Dendritic cell treated with granulocyte-macrophage colony-stimulating factor and Interleukin-4, amounts not matched to agents 40 ng/mL and 50 ng/mL, for 4 days (primary cell): ENCODE measurements around the gene VEGFA.
"Not testable (repeated sequence)": the region's sequence is repeated elsewhere in the genome, so short reads cannot be mapped to it uniquely, and the experiment has no call there.

ENCODE experiments used
- H3K27ac Mint-ChIP-seq: one replicate; pipeline ENCODE4 v1.8.0; 2022; ENCODE audit warnings: mild to moderate bottlenecking, mixed read lengths
- H3K27me3 Mint-ChIP-seq: one replicate; pipeline ENCODE4 v1.8.0; 2022; ENCODE audit warnings: mild to moderate bottlenecking, mixed read lengths
- H3K36me3 Mint-ChIP-seq: one replicate; pipeline ENCODE4 v1.8.0; 2022; ENCODE audit warnings: low read depth, mixed read lengths
- H3K4me1 Mint-ChIP-seq: one replicate; pipeline ENCODE4 v1.8.0; 2022; ENCODE audit warnings: low read depth, mixed read lengths
- H3K4me3 Mint-ChIP-seq: one replicate; pipeline ENCODE4 v1.8.0; 2022; ENCODE audit warnings: mild to moderate bottlenecking, moderate library complexity, mixed read lengths
- H3K9me3 Mint-ChIP-seq: one replicate; pipeline ENCODE4 v1.8.0; 2022; ENCODE audit warnings: mixed read lengths
- intact Hi-C: fragments of 100-400 bp; cut with micrococcal nuclease; formaldehyde crosslinking; loops from one replicate; pipeline ENCODE4 v1.15.0; 2022

The VEGFA gene

GRCh38 chr6:43809417-43810305 lies 39.6 kb downstream of the VEGFA start:
- peaks cover 15% of the 10 kb centered on the region for H3K4me1 Mint-ChIP-seq
- H3K9me3 Mint-ChIP-seq = no peaks in the 10 kb centered on the region
- intact Hi-C loops = no loop called here
- no peak overlapping the region for H3K4me3 Mint-ChIP-seq
- H3K36me3 Mint-ChIP-seq = no peaks in the 10 kb centered on the region
- no peak overlapping the region for H3K27ac Mint-ChIP-seq
- peaks cover 12% of the 10 kb centered on the region for H3K27me3 Mint-ChIP-seq

GRCh38 chr6:43810965-43811732 lies 41.1 kb downstream of the VEGFA start:
- H3K27ac Mint-ChIP-seq = no peak overlapping the region
- intact Hi-C loops = no loop called here
- H3K27me3 Mint-ChIP-seq = peaks cover 14% of the 10 kb centered on the region

GRCh38 chr6:43811733-43812099 lies 41.7 kb downstream of the VEGFA start:
- Mint-ChIP-seq H3K4me3 (no peak overlapping the region), H3K4me1 (peaks cover 24% of the 10 kb centered on the region), H3K9me3 (no peaks in the 10 kb centered on the region), H3K27me3 (peaks cover 14% of the 10 kb centered on the region), H3K36me3 (no peaks in the 10 kb centered on the region), H3K27ac (no peak overlapping the region)
- intact Hi-C loops = no loop called here

More at GRCh38 chr6:43810965-43811732, 41.1 kb downstream of the VEGFA start:
- no peak overlapping the region for H3K4me3 Mint-ChIP-seq
- H3K4me1 Mint-ChIP-seq = peaks cover 18% of the 10 kb centered on the region
- H3K36me3 Mint-ChIP-seq = no peaks in the 10 kb centered on the region
- H3K9me3 Mint-ChIP-seq = no peaks in the 10 kb centered on the region

GRCh38 chr6:43812850-43813578 lies 43.0 kb downstream of the VEGFA start:
- Mint-ChIP-seq H3K4me1 (peaks cover 32% of the 10 kb centered on the region), H3K27ac (no peak overlapping the region), H3K4me3 (no peak overlapping the region), H3K27me3 (peaks cover 12% of the 10 kb centered on the region), H3K36me3 (no peaks in the 10 kb centered on the region), H3K9me3 (no peaks in the 10 kb centered on the region)
- intact Hi-C loops = no loop called here

- H3K36me3 Mint-ChIP-seq = no peaks in the 10 kb centered on the region
- no peak overlapping the region for H3K4me3 Mint-ChIP-seq
- no peaks in the 10 kb centered on the region for H3K9me3 Mint-ChIP-seq
- H3K27me3 Mint-ChIP-seq = peaks cover 12% of the 10 kb centered on the region
- H3K27ac Mint-ChIP-seq = no peak overlapping the region
- peaks cover 32% of the 10 kb centered on the region for H3K4me1 Mint-ChIP-seq
- intact Hi-C loops = no loop called here
These were observed 44.1 kb downstream of the VEGFA start for GRCh38 chr6:43814111-43814510.

- Mint-ChIP-seq H3K27ac (no peak overlapping the region), H3K4me1 (peaks cover 32% of the 10 kb centered on the region), H3K9me3 (no peaks in the 10 kb centered on the region), H3K4me3 (no peak overlapping the region), H3K27me3 (peaks cover 12% of the 10 kb centered on the region), H3K36me3 (no peaks in the 10 kb centered on the region)
- intact Hi-C loops = no loop called here
These were observed 44.9 kb downstream of the VEGFA start for GRCh38 chr6:43814865-43815264.

GRCh38 chr6:43817192-43817591 lies 47.2 kb downstream of the VEGFA start:
- Mint-ChIP-seq H3K36me3 (no peaks in the 10 kb centered on the region), H3K4me3 (no peak overlapping the region), H3K27me3 (peaks cover 14% of the 10 kb centered on the region), H3K9me3 (no peaks in the 10 kb centered on the region), H3K4me1 (peaks cover 32% of the 10 kb centered on the region), H3K27ac (peak overlapping the region; percentile 14)
- intact Hi-C loops = no loop called here

GRCh38 chr6:43818973-43819372 lies 49.0 kb downstream of the VEGFA start:
- peaks cover 23% of the 10 kb centered on the region for H3K4me1 Mint-ChIP-seq
- H3K36me3 Mint-ChIP-seq, H3K4me3 Mint-ChIP-seq, H3K9me3 Mint-ChIP-seq, H3K27ac Mint-ChIP-seq, intact Hi-C loops: not testable (repeated sequence)
- H3K27me3 Mint-ChIP-seq = peaks cover 18% of the 10 kb centered on the region

GRCh38 chr6:43819958-43820357 lies 49.9 kb downstream of the VEGFA start:
- Mint-ChIP-seq H3K9me3 (no peaks in the 10 kb centered on the region), H3K27me3 (peaks cover 18% of the 10 kb centered on the region), H3K27ac (no peak overlapping the region), H3K36me3 (no peaks in the 10 kb centered on the region), H3K4me1 (peaks cover 27% of the 10 kb centered on the region), H3K4me3 (no peak overlapping the region)
- intact Hi-C loops = no loop called here

- no peak overlapping the region for H3K27ac Mint-ChIP-seq
- peaks cover 16% of the 10 kb centered on the region for H3K27me3 Mint-ChIP-seq
- intact Hi-C loops = no loop called here
- H3K9me3 Mint-ChIP-seq = no peaks in the 10 kb centered on the region
- no peak overlapping the region for H3K4me3 Mint-ChIP-seq
- peaks cover 27% of the 10 kb centered on the region for H3K4me1 Mint-ChIP-seq
- H3K36me3 Mint-ChIP-seq = no peaks in the 10 kb centered on the region
These were observed 50.5 kb downstream of the VEGFA start for GRCh38 chr6:43820486-43820885.

- Mint-ChIP-seq H3K4me3 (no peak overlapping the region), H3K27ac (no peak overlapping the region), H3K27me3 (peaks cover 17% of the 10 kb centered on the region), H3K36me3 (no peaks in the 10 kb centered on the region), H3K9me3 (no peaks in the 10 kb centered on the region), H3K4me1 (peaks cover 22% of the 10 kb centered on the region)
- intact Hi-C loops = no loop called here
These were observed 51.3 kb downstream of the VEGFA start for GRCh38 chr6:43821101-43821886.

- intact Hi-C loops = no loop called here
- H3K27ac Mint-ChIP-seq = no peak overlapping the region
- H3K27me3 Mint-ChIP-seq = peaks cover 17% of the 10 kb centered on the region
- no peaks in the 10 kb centered on the region for H3K36me3 Mint-ChIP-seq
- peaks cover 10% of the 10 kb centered on the region for H3K4me1 Mint-ChIP-seq
- no peaks in the 10 kb centered on the region for H3K9me3 Mint-ChIP-seq
- no peak overlapping the region for H3K4me3 Mint-ChIP-seq
These were observed 53.4 kb downstream of the VEGFA start for GRCh38 chr6:43823390-43823789.

GRCh38 chr6:43823879-43824702 lies 54.1 kb downstream of the VEGFA start:
- Mint-ChIP-seq H3K4me3 (no peak overlapping the region), H3K4me1 (peaks cover 10% of the 10 kb centered on the region), H3K27me3 (peaks cover 17% of the 10 kb centered on the region), H3K9me3 (no peaks in the 10 kb centered on the region), H3K36me3 (no peaks in the 10 kb centered on the region), H3K27ac (peak overlapping the region; percentile 20)
- intact Hi-C loops = no loop called here
